ENCODE data around the gene LRG1.

Gene LRG1

GRCh38 chr19:4493104-4493928 lies 46.5 kb downstream of the LRG1 start:
- Histone ChIP-seq H3K4me3 (ENCODE audit: low read depth in 1 of 2, low read length in 2 of 2) (no peak overlapping the region), H3K9me3 (ENCODE audit: low read length) (no peaks in the 10 kb centered on the region), H3K36me3 (ENCODE audit: insufficient read depth, low read length) (peaks cover 69% of the 10 kb centered on the region), H3K27ac (ENCODE audit: low read depth, low read length) (no peak overlapping the region), H3K27me3 (ENCODE audit: control insufficient read depth in 1 of 2, insufficient read depth in 2 of 2, low read length in 2 of 2) (no peaks in the 10 kb centered on the region), H3K4me1 (ENCODE audit: insufficient read depth, low read length) (no peaks in the 10 kb centered on the region), H3K9ac (ENCODE audit: low read length) (no peak overlapping the region)

DNA sequence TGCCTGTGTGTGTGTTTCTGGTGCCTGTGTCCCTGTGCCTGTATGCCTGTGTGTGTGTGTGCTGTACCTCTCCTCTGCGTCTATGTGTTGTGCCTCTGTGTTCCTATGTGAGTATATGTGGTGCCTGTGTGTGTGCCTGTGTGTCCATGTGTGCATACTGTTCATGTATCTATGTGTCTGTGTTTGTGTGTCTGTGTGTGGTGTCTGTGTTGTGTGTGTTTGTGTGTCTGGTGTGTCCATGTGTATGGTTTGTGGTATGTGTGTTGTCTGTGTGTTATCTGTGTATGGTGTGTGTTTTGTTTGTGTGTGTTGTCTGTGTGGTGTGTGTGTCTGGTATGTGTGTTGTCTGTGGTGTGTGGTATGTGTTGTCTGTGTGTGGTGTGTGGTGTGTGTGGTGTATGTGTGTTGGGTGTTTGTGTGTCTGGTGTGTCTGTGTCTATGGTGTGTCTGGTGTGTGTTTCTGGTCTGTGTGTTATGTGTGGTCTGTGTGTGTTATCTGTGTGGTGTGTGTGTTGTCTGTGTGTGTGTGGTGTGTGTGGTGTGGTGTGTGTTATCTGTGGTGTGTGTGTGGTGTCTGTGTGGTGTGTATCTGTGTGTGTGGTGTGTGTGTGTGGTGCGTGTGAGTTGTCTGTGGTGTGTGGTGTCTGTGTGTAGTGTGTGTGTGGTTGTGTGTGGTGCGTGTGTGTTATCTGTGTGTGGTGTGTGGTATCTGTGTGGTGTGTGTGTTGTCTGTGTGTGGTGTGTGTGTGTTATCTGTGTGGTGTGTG lies 47.3 kb downstream of the LRG1 start:
- Histone ChIP-seq H3K9me3 (ENCODE audit: low read length) (no peaks in the 10 kb centered on the region), H3K27ac (ENCODE audit: low read depth, low read length) (no peak overlapping the region), H3K4me1 (ENCODE audit: insufficient read depth, low read length) (no peaks in the 10 kb centered on the region), H3K9ac (ENCODE audit: low read length) (no peak overlapping the region), H3K4me3 (ENCODE audit: low read depth in 1 of 2, low read length in 2 of 2) (no peak overlapping the region), H3K36me3 (ENCODE audit: insufficient read depth, low read length) (peaks cover 61% of the 10 kb centered on the region), H3K27me3 (ENCODE audit: control insufficient read depth in 1 of 2, insufficient read depth in 2 of 2, low read length in 2 of 2) (no peaks in the 10 kb centered on the region)

GRCh38 chr19:4491446-4491845 lies 48.4 kb downstream of the LRG1 start:
- Histone ChIP-seq H3K36me3 (ENCODE audit: insufficient read depth, low read length) (peaks cover 55% of the 10 kb centered on the region), H3K27me3 (ENCODE audit: control insufficient read depth in 1 of 2, insufficient read depth in 2 of 2, low read length in 2 of 2) (no peaks in the 10 kb centered on the region), H3K4me1 (ENCODE audit: insufficient read depth, low read length) (no peaks in the 10 kb centered on the region), H3K4me3 (ENCODE audit: low read depth in 1 of 2, low read length in 2 of 2) (no peak overlapping the region), H3K9me3 (ENCODE audit: low read length) (no peaks in the 10 kb centered on the region), H3K27ac (ENCODE audit: low read depth, low read length) (no peak overlapping the region), H3K9ac (ENCODE audit: low read length) (no peak overlapping the region)

DNA sequence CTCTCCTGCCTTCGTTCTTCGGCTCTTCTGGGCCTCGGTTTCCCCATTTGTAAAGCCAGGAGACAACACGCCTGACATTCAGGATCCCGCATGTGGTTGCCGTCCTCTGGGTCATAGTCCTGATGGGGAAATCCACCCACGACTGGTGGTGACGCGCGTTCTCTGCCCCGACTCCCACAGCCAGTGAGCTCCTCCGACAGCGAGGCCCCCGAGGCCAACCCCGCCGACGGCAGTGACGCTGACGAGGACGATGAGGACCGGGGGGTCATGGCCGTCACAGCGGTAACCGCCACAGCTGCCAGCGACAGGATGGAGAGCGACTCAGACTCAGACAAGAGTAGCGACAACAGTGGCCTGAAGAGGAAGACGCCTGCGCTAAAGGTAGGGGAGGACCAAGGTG lies 51.3 kb downstream of the LRG1 start:
- H3K9ac ChIP-seq (ENCODE audit: low read length), result no peak overlapping the region
- no peak overlapping the region for H3K27ac ChIP-seq (ENCODE audit: low read depth, low read length)
- no peaks in the 10 kb centered on the region for H3K4me1 ChIP-seq (ENCODE audit: insufficient read depth, low read length)
- no peaks in the 10 kb centered on the region for H3K9me3 ChIP-seq (ENCODE audit: low read length)
- no peaks in the 10 kb centered on the region for H3K27me3 ChIP-seq (ENCODE audit: control insufficient read depth in 1 of 2, insufficient read depth in 2 of 2, low read length in 2 of 2)
- peaks cover 41% of the 10 kb centered on the region for H3K36me3 ChIP-seq (ENCODE audit: insufficient read depth, low read length)
- no peak overlapping the region for H3K4me3 ChIP-seq (ENCODE audit: low read depth in 1 of 2, low read length in 2 of 2)

DNA sequence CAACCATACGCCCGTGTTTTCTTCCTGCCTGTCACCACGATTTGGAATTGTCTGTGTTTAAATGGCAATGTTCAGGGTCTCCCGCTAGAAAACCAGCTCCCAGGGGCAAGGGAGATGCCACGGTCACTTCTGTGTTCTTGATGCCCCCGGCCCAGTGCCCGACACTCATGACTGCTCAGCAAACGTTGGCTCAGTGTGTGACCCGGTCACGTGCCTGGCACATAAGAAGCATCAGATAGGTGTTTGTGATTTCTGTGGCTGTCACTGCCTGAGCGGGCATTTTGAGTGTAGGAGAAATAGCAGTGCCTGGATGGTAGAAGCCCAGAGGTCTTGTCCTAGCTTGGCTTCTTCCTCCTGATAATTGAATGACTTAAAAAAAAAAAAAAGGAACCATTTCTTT lies 52.3 kb downstream of the LRG1 start:
- Histone ChIP-seq H3K36me3 (ENCODE audit: insufficient read depth, low read length) (peaks cover 31% of the 10 kb centered on the region), H3K9ac (ENCODE audit: low read length) (no peak overlapping the region), H3K4me3 (ENCODE audit: low read depth in 1 of 2, low read length in 2 of 2) (no peak overlapping the region), H3K27ac (ENCODE audit: low read depth, low read length) (no peak overlapping the region), H3K4me1 (ENCODE audit: insufficient read depth, low read length) (no peaks in the 10 kb centered on the region), H3K27me3 (ENCODE audit: control insufficient read depth in 1 of 2, insufficient read depth in 2 of 2, low read length in 2 of 2) (no peaks in the 10 kb centered on the region), H3K9me3 (ENCODE audit: low read length) (no peaks in the 10 kb centered on the region)

Data from muscle layer of colon (tissue), 2 donors.